Lung (tissue), 12 donors: ENCODE results near the gene GREB1. TPM values are rescaled to one million over a fixed set of nuclear protein-coding genes. Genes with fewer than 3 reads are reported as not detected.

ENCODE experiments used
- ATAC-seq: fragments of 200-7000 bp; cut with Tn5 transposase; one replicate; pipeline ENCODE4 v1.9.1; 2020; ENCODE audit warnings: moderate number of reproducible peaks; ENCODE audit not compliant: insufficient read depth, low FRiP score
- DNase-seq, 3 donors: peaks; one replicate each; pipeline ENCODE4 v3.0.0-alpha.2; 2013 to 2017
- H3K27ac ChIP-seq, 2 donors: one replicate each; pipeline ENCODE4 v1.5.1; 2013; ENCODE audit warnings: mild to moderate bottlenecking in 2 of 2, moderate library complexity in 2 of 2, control low read depth in 1 of 2, inconsistent platforms in 1 of 2, low read depth in 1 of 2, low read length in 1 of 2
- H3K27me3 ChIP-seq, 3 donors: one replicate each; pipeline ENCODE4 v1.5.1; 2013; ENCODE audit warnings: low read length in 2 of 3; ENCODE audit not compliant: control insufficient read depth in 3 of 3, insufficient read depth in 3 of 3
- H3K36me3 ChIP-seq, 4 donors: one replicate each; pipeline ENCODE4 v1.5.1; 2013; ENCODE audit warnings: low read length in 4 of 4, mild to moderate bottlenecking in 1 of 4, moderate library complexity in 1 of 4; ENCODE audit not compliant: control insufficient read depth in 4 of 4, insufficient read depth in 4 of 4
- H3K4me1 ChIP-seq, 5 donors: one replicate each; pipeline ENCODE4 v1.5.1; 2013; ENCODE audit warnings: low read length in 5 of 5, mild to moderate bottlenecking in 2 of 5, moderate library complexity in 1 of 5; ENCODE audit not compliant: control insufficient read depth in 5 of 5, insufficient read depth in 5 of 5
- H3K4me3 ChIP-seq: one replicate; pipeline ENCODE4 v1.5.1; 2013; ENCODE audit warnings: mild to moderate bottlenecking, control low read depth, moderate library complexity
- H3K9ac ChIP-seq, 2 donors: one replicate each; pipeline ENCODE4 v1.5.1; 2013; ENCODE audit warnings: low read length in 2 of 2, control low read depth in 1 of 2; ENCODE audit not compliant: insufficient read depth in 1 of 2
- H3K9me3 ChIP-seq, 4 donors: one replicate each; pipeline ENCODE4 v1.5.1; 2013; ENCODE audit warnings: low read length in 3 of 4, mild to moderate bottlenecking in 1 of 4, moderate library complexity in 1 of 4; ENCODE audit not compliant: control insufficient read depth in 4 of 4, insufficient read depth in 3 of 4
- WGBS, 2 donors: extraction: QIAGEN DNeasy Blood & Tissue Kit; methylation state at CpG; one replicate each; pipeline ENCODE4 v1.1.7; 2013; 5-methylcytosine and 5-hydroxymethylcytosine counted together
- polyA plus RNA-seq, 2 donors: library from polyadenylated mRNA; stranded (reverse); fragments of 200-250 nt; gene quantifications; one replicate each; pipeline ENCODE4 v1.2.1, GENCODE V29; 2013
- total RNA-seq, 2 donors: library from RNA; depleted of rRNA in 1 of 2; stranded (reverse); fragments of >200 nt in 1 of 2; gene quantifications; one replicate each; pipeline ENCODE4 v1.2.1, GENCODE V29; 2014 to 2021
- TF ChIP-seq, protein P1 (sequence below): IDR thresholded peaks from 2 replicates; pipeline ENCODE4 v1.5.1; 2012; ENCODE audit warnings: mild to moderate bottlenecking; ENCODE audit errors: control extremely low read depth, extremely low read depth
- donor health status: control.
- donor health status: control.
- donor health status: Bipolar disorder and iron deficiency.
- donor health status: healthy.
- donor health status: DM: yes; HTN: yes; CAD: no.

GREB1 gene
- total and polyA plus RNA-seq, 4 donors = 0.23 to 3.3 (median 1.8) TPM

DNA sequence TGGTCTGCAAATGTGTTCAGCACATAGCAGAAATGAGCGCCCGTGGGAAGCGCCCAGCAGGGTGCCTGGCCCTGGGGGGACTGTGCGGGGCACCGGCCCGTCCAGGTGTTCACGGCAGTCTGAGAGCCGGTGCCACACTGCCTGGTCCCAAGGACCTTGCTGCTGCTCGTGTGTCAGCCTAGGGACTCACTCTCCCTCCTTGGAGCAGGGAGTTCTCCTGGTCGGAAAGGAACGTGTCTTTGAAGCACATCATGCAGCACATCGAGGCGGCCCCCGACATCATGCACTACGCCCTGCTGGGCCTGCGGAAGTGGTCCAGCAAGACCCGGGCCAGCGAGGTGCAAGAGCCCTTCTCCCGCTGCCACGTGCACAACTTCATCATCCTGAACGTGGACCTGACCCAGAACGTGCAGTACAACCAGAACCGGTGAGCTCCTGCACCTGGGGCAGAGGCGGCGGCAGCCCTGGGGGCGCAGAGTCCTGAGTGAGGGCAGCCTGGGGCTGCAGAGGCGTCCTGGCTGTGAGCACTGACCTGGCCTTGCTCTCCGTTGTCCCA lies 100.2 kb downstream of the GREB1 start:
- WGBS, 2 donors = 92 to 95% methylated on average over 28 of the region's 28 CpGs
- TF ChIP-seq, protein P1, sequence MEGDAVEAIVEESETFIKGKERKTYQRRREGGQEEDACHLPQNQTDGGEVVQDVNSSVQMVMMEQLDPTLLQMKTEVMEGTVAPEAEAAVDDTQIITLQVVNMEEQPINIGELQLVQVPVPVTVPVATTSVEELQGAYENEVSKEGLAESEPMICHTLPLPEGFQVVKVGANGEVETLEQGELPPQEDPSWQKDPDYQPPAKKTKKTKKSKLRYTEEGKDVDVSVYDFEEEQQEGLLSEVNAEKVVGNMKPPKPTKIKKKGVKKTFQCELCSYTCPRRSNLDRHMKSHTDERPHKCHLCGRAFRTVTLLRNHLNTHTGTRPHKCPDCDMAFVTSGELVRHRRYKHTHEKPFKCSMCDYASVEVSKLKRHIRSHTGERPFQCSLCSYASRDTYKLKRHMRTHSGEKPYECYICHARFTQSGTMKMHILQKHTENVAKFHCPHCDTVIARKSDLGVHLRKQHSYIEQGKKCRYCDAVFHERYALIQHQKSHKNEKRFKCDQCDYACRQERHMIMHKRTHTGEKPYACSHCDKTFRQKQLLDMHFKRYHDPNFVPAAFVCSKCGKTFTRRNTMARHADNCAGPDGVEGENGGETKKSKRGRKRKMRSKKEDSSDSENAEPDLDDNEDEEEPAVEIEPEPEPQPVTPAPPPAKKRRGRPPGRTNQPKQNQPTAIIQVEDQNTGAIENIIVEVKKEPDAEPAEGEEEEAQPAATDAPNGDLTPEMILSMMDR = no peak
- DNase-seq (no peak), ATAC-seq (no peak)
- H3K4me1 ChIP-seq = peaks cover 0 to 5% (median 0%) of the 10 kb centered on the region in 5 donors
- H3K27me3 ChIP-seq = no peaks in the 10 kb centered on the region
- no peak overlapping the region for H3K27ac ChIP-seq
- peaks cover 0 to 22% (median 0%) of the 10 kb centered on the region in 4 donors for H3K36me3 ChIP-seq
- no peak overlapping the region for H3K9ac ChIP-seq
- H3K9me3 ChIP-seq = peaks cover 0 to 2% (median 0%) of the 10 kb centered on the region in 4 donors
- H3K4me3 ChIP-seq = no peak overlapping the region

DNA sequence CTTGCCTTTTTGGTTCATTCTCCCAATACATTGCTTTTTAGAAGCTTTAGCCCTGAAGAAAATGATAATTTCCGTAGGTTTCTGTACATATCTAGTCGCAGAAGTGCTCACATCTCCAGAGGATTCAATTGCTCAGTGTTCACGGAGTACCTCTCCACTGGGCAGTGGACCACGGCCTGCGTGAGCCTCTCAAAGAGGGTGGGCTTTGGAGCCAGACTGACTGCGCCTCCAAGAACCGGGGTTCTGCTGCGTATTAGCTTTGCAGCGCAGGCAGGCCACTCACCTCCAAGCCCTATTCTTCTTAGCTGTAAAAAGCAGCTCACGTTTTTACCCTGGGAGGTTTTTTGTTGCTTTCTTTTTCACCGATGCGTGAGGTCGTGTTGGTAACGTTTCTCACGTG lies 100.7 kb downstream of the GREB1 start:
- Histone ChIP-seq H3K9ac (no peak overlapping the region), H3K36me3 (peaks cover 0 to 25% (median 0%) of the 10 kb centered on the region in 4 donors), H3K27ac (no peak overlapping the region), H3K4me3 (no peak overlapping the region), H3K4me1 (peaks cover 0 to 5% (median 0%) of the 10 kb centered on the region in 5 donors), H3K27me3 (no peaks in the 10 kb centered on the region), H3K9me3 (peaks cover 0 to 2% (median 0%) of the 10 kb centered on the region in 4 donors)
- ATAC-seq = no peak
- TF ChIP-seq, protein P1 = no peak
- WGBS, 2 donors = 89 to 92% methylated on average over 15 of the region's 15 CpGs
- DNase-seq = no peak

DNA sequence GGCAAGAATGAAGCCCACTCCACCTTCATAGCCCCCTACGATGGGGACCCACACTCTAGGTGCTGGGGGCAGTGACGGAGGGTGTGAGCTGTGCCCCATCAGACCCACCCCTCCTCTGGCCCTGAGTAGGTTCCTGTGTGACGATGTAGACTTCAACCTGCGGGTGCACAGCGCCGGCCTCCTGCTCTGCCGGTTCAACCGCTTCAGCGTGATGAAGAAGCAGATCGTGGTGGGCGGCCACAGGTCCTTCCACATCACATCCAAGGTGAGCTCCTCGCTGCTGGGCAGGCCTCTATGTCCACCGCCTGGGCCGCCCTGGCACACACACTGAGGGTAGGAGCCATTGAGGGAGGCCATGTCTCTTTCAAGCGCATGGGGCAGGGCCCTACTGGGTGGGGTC lies 101.3 kb downstream of the GREB1 start:
- Histone ChIP-seq H3K4me3 (no peak overlapping the region), H3K4me1 (no peaks in the 10 kb centered on the region), H3K36me3 (peaks cover 0 to 25% (median 0%) of the 10 kb centered on the region in 4 donors), H3K27ac (no peak overlapping the region), H3K9ac (no peak overlapping the region), H3K27me3 (no peaks in the 10 kb centered on the region), H3K9me3 (peaks cover 0 to 2% (median 0%) of the 10 kb centered on the region in 4 donors)
- no peak for DNase-seq
- 94 to 95% methylated on average over 15 of the region's 15 CpGs for WGBS, 2 donors
- no peak for ATAC-seq
- TF ChIP-seq, protein P1 = no peak
